RKO (cell line): ENCODE data around the gene SLC4A2.

Experiments used
- DNase-seq: peaks from one replicate; pipeline ENCODE4 v3.0.0-alpha.2; 2016; ENCODE audit warnings: low spot score

SLC4A2 gene

DNA sequence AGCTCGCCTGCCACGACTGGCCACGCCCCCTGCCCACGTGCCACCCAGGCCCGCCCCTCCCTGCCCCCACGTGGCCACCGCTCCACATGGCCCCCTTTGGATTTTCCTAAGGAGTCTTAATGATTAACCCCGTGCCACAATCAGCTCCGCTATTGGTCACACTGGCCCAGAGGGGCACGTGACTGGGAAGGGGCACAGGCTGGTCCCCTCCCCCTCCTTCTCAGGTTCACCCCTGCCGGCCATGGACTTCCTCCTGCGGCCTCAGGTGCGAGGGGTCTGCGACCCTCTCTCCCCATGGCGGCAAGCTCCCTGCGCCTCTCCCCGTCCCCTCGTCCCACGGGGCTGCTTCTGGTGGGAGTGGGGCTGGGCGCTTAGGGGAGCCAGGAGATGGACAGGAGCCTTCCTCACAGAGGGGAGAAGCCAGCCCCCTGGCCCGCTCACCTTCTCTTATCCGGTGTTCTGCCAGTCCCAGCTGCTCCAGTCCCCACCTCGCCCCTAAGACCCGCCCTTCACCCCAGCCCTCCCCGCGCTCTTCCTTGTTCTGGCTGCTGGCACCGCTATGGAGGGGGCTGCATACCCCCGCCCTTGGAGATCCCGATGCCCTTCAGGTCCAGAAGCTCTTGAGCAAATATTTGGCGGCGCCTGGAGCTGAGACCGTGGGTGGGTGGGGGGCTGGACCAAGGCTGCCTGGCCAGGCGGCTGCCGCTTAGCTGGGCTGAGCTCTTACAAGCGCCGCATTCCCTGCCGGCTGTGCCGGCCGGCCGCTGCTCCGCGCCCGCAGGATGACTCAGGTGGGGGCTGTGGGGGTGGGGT, 3.2 kb downstream of the SLC4A2 start:
- DNase-seq, result peak; percentile 95

DNA sequence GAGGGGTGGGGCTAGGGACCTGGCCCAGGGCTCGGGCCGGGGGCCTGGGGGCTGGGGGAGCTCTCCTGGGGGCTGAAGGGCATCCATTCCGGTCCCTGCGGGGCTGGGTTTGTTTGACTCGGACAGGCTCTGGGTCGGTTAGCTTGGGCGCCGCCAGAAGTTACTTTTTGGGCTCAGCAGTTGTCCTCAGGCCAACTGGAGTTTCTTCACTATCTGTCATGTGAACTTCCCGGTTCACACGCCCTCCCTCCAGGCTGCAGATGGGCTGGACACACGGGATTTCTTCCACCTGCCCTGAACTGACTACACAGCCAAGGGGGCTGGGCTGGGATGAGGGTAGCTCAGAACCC, 3.8 kb downstream of the SLC4A2 start:
- peak; percentile 53 for DNase-seq

DNA sequence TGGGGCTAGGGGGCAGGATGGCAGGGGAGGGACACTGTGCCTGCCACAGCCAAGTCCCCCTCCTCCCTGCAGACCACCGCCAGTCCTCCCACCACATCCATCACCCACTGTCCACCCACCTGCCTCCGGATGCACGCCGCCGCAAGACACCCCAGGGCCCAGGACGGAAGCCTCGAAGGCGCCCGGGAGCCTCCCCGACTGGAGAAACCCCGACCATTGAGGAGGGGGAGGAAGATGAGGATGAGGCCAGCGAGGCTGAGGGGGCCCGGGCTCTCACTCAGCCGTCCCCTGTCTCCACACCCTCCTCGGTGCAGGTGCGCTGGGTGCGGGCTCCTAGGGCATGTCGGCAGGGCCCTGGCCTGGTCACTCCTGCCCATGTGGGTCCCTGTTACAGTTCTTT, 5.1 kb downstream of the SLC4A2 start:
- no peak for DNase-seq

DNA sequence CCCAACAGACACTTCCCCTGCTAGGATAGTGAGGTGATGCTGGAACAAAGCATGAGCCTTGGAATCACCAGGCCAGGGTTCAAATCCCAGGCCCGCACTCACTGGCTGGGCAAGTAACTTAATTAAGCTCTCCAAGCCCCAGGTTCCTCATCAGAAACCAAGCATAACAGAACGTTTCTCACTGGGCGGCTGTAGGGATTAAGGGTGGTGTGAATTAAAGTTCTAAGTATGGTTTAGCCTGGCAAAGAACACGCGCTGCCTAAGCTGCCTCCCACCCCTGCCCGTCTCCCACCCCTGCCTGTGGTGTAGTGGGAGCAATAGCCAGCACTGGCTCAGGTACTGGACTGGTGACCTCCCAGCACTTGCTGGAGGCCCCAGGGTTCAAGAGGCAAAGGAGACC, 5.6 kb downstream of the SLC4A2 start:
- no peak for DNase-seq

DNA sequence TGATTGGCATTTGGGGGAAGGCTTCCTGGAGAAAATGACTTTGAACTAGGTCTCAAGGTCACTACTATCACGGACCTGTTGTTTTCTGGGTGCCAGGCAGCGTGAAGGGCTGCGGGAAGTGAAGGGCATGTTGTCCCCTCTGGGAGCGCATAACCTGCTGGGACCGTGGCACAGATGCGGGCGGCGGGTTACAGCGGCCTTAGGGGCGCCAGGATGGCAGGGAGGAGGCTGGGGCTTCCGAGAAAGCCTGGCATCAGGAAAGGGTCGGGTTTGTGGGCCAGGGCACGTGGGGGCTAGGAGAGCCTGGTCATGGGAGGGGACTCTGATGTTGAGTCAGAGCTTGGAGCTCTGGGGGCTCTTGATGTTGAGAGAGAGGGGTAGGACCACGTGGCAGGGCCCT, 6.1 kb downstream of the SLC4A2 start:
- DNase-seq, result no peak

DNA sequence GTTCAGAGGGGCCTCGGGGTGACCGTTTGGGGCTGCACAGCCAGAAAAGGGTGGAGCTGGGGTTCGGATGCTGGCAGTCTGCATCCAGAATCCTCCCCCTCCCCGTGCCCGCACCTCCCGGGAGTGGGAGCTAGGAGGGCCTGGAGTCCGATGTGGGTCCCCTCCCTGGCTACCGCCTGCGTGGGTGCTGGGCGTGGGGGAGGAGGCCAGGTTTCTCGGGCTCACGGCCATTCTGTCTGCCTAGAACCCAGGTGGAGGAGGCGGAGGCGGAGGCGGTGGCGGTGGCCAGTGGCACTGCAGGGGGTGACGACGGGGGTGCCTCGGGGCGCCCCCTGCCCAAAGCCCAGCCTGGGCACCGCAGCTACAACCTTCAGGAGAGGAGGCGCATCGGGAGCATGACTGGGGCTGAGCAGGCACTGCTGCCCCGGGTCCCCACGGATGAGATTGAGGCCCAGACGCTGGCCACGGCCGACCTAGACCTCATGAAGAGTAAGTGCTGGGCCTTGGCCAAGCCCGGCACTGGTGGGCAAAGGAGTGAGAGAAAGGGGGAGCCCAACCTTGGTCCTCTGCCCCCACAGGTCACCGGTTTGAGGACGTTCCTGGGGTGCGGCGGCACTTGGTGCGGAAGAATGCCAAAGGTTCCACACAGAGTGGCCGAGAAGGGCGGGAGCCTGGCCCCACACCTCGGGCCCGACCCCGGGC, 7.0 kb downstream of the SLC4A2 start:
- DNase-seq, result no peak

DNA sequence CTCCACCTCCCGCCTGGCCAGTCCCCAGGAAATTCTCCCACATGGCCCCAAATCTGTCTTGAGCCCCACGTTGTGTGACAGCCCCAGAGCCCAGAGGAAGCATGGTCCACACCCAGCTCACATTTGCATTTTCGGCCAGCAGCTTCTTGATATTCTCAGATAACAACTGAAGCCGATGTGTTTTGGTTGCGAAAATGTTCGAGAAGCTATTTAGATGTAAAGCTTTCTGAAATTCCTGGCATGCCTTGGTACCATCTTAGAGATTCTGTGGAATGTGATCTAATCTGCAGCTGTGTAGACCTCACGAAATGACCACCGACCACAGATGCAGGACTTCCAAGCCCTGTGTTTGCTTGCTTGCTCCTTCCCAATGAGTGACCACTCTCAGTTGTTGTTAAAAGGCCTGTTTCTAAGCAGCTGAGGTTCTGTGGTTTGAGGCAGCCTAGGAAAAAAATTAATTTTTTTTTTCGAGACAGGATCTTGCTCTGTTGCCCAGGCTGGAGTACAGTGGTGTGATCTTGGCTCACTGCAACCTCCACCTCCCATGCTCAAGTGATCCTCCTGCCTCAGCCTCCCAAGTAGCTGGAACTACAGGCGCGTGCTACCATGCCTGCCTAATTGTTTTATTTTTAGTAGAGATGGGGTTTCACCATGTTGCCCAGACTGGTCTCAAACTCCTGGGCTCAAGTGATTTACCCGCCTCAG, 8.8 kb downstream of the SLC4A2 start:
- DNase-seq, result no peak

DNA sequence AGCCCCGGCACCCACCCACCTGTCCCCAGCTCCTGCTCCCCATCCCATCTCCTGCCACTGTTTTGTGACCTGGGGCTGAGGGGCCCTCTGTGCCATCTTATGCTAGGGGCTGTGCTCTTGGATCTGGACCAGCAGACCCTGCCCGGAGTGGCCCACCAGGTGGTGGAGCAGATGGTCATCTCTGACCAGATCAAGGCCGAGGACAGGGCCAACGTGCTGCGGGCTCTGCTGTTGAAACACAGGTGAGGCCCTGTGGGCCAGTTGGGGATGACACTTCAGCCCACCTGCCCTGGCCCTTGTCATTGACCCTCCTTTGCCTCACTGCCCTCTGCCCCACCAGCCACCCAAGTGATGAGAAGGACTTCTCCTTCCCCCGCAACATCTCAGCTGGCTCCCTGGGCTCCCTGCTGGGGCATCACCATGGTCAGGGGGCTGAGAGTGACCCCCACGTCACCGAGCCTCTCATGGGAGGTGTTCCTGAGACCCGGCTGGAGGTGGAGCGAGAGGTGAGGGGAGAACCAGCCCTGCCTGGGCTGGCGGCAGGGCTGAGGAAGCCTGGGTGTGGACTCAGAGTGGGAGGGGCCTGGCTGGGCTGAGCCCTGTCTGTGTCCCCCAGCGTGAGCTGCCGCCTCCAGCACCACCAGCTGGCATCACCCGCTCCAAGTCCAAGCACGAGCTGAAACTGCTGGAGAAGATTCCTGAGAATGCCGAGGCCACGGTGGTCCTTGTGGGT, 10.6 kb downstream of the SLC4A2 start:
- DNase-seq, result no peak

DNA sequence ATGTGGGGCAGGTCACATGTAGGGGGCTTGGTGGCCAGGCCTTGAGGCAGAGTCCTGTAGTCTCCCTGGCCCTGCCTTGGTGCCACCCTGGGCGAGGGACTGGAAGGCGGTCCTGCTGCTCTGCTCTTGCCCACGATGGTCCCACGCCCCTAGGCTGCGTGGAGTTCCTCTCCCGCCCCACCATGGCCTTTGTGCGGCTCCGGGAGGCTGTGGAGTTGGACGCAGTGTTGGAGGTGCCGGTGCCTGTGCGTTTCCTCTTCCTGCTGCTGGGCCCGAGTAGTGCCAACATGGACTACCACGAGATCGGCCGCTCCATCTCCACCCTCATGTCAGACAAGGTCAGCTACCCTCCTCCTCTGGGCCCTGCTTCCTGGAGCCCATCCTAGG, 11.2 kb downstream of the SLC4A2 start:
- no peak for DNase-seq

DNA sequence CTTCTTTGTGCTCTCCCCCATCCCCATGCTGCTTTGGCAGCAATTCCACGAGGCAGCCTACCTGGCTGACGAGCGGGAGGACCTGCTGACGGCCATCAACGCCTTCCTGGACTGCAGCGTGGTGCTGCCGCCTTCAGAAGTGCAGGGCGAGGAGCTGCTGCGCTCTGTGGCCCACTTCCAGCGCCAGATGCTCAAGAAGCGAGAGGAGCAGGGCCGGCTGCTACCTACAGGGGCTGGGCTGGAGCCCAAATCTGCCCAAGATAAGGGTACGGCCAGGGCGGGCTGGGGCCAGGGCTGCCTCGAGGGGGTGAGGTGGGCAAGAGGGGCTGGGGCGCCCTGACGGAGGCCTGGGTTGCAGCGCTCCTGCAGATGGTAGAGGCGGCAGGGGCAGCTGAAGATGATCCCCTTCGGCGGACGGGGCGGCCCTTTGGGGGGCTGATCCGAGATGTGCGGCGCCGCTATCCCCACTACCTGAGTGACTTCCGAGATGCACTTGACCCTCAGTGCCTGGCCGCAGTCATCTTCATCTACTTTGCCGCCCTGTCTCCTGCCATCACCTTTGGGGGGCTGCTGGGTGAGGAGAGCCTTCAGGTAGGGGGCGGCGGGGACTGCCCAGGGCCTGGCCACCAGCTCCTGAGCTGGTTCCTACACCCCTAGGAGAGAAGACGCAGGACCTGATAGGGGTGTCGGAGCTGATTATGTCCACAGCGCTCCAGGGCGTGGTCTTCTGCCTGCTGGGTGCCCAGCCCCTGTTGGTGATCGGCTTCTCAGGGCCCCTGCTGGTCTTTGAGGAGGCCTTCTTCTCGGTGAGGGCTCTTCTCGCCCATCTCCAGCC, 11.9 kb downstream of the SLC4A2 start:
- DNase-seq, result no peak

DNA sequence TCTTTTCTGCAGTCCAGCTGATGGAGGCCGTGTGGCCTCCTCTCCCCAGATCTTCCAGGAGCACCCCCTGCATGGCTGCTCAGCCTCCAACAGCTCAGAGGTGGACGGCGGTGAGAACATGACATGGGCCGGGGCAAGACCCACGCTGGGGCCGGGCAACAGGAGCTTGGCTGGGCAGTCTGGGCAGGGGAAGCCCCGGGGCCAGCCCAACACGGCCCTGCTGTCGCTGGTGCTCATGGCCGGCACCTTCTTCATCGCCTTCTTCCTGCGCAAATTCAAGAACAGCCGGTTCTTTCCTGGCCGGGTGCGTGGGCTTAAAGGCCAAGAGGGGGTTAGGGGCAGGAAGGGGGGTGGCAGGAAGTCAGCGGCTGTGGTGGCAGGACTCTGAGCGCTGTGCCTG, 14.6 kb downstream of the SLC4A2 start:
- DNase-seq, result no peak

DNA sequence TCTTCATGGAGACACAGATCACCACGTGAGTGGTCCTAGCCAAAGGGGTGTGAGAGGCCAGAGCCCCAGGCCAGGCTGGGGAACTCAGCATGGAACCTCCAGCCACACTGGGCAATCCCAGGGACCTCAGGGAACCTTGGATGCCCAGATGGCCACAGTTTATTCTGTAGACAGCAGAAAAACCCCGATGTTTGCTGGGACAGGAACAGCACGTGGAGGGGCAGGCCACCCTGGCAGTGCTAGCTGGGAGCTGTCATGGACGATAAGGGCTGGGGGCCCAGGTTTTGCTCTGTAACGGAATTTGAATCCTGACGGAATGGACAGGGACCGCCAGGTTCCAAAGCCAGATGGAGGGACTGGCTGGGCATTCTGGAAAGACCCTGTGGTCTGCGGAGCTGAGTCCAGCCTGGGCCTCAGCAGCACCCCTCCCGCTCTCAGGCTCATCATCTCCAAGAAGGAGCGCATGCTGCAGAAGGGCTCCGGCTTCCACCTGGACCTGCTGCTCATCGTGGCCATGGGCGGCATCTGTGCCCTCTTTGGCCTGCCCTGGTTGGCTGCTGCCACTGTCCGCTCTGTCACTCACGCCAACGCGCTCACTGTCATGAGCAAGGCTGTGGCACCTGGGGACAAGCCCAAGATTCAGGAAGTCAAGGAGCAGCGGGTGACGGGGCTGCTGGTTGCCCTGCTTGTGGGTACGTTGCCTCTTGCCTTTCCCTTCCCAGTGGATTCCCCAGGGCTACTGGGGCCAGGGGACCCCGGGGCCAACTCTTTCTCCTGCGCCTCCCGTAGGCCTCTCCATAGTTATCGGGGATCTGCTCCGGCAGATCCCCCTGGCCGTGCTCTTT, 15.7 kb downstream of the SLC4A2 start:
- DNase-seq, result no peak

DNA sequence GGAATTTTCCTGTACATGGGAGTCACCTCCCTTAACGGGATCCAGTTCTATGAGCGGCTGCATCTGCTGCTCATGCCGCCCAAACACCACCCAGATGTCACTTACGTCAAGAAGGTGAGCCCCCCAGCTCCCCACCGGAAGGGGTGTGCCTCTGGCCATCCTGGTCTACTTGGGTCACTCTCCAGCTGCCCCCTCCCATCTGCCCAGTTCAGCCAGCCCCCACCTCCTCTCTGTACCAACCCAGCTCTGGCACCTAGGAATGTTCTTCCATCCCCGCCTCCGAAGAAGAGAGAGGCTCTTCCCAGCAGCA, 16.2 kb downstream of the SLC4A2 start:
- DNase-seq, result no peak

DNA sequence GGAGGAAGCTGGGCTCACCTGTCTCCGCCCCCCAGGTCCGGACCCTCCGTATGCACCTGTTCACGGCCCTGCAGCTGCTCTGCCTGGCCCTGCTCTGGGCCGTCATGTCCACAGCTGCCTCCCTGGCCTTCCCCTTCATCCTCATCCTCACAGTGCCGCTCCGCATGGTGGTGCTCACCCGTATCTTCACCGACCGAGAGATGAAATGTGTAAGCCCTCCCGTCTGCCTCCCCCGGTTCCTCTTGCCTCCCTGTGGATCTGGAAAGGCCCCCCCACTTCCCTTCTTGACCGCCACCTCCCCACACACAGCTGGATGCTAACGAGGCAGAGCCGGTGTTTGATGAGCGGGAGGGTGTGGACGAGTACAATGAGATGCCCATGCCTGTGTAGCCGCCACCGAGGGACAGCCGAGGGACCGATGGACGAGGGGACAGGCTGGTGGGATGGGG, 16.6 kb downstream of the SLC4A2 start:
- no peak for DNase-seq

DNA sequence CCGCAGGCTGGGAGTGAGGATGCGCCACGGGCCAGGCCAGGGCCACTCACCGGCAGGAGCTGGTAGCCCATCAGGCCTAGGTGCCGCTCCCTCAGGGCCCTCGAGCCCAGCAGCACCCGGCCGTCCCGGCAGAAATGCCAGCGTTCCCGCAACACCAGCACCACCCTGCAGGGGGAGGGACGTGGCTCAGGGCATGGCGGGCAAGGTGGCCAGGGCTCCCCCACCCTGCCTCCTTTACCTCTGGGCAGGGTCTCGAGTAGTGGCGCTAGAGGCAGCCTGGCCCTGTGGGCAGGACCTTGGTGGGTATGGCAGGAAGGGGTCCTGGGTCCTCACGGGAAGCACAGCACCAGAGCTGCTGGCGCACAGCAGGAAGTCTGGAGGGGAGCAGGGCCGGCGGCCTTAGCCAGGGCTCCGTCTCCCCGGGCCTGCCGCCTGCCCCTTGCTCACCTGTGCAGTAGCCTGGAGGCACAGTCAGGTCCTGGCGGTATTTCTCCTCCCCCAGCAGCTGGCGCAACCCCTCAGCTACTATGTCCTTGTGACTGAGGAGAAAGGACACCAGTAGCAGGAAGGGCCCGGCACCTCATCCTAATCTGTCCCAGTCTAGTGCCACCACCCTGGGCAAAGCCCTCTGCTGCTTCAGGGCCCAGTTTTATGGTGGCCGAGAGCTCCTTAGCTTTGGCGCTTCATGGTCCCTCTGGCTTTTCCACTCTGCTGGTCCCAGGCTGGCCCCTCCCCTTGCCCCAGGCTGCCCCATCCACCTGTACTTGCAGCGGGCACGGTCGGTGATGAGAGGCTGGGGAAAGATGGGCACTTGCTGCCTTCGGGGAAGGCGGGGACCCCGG, 17.7 kb downstream of the SLC4A2 start:
- DNase-seq, result peak; percentile 42

DNA sequence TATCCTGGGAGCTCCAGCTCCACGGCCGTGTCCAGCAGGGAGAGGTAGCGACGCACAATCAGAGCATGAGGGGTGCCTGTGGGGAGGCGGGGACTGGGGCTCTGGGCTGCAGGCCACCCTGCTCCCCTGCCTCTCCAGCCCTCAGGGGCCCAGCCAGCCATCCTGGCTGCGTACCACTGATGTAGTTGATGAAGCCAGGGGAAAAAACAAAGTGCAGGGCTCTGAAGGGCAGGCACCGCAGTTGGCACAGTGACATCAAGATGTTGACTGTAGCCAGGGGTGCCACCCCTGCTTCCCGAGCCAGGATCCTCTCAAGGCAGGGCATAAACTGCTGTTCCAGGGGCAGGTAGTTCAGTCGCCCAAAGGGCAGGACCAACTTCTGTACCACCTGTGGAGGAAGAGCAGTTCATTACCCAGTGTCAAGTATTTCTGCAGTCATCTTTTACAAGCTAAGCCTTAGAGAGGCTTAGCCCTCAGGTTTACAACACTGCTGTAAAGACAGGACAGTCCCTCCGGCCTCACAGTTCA, 18.4 kb downstream of the SLC4A2 start:
- DNase-seq, result no peak

DNA sequence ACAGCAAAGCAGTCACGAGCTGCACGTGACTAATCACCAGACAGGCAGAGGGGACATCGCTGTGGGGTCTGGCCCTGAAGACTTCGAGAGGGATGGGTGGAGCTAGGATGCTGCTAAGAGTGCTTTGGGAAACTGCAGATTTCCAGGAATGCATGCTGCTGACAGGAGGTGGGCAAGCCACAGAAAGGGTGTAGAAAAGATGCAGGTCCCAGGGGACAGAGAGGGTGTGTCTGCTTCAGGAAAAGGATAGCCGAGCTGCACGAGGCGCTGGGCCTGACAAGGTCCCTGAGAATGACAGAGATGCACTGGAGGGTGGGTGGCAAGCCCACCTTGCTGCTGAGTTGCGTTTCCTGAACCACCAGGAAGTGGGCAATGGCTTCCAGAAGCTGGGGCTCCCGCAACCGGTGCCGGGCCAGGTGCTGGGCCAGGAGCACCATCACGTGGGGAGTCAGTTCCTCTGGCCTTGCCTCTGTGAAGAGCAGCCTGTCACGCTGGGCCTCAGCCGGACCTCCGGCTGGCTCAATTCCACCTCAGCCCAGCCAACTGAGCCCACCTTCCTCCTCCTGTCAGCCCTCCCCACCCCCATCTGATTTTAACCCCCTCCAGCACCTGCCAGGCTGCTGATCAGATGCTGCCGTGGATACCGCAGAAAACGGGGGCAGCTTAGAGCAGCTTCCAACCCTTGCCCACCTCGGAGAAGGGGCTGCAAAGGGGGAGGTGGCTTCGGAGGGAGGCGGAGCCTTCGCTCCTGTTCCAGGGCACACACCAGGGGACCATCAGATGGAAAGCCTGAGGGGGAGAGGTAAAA, 19.0 kb downstream of the SLC4A2 start:
- DNase-seq, result peak; percentile 55

DNA sequence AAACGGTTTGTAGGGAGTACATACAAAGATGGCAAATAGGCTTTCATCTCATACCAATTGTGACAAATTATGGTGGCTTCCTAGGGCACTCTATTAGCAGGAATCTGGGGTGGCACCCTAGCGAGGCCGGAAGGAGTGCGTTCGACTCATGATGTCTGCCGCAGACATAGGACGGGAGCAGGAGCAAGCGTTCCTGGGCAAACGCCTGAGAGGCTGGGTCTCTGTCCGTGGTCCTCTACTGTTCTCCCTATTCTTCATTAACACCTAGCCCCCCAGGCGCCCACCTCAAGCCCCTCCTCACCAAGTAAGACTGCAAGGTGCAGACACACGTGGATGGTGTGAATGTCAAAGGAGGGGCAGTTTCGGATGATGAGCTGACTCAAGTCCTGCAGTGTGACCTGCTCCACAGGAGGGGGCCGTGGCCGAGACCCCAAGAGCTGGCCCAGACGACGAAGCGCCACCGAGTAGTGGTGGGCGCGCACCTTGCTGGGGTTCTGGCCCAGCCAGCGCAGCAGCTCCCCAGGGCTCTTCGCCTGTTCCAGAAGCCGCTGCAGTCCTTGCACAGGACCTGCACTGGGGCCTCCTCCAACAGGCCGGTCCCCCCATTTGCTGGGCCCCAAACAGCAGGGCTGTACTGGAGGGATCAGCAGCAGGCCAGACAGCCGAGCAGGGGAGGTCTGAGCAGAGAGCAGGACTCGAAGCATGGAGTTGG, 20.0 kb downstream of the SLC4A2 start:
- no peak for DNase-seq
